Measurements from ENCODE around the gene SPEM2.

GRCh38 chr17:7426203-7426863 is 917 bp downstream of the SPEM2 start:
- TF ChIP-seq CTCF (IDR thresholded peaks at IDR 0.05) (no peak), POLR2A (IDR thresholded peaks at IDR 0.05) (no peak)
